Small intestine (tissue), 7 donors: ENCODE data around the gene PAF1. TPM values are rescaled to one million over a fixed set of nuclear protein-coding genes. Genes with fewer than 3 reads are reported as not detected.

Experiments used
- DNase-seq, 2 donors: peaks; one replicate each; pipeline versions ENCODE4 v3.0.0 to v3.0.0-alpha.2; 2013
- FAIRE-seq: peaks from 2 replicates; lab custom pipeline; 2012; peaks lifted over from hg19 to GRCh38; lab: Jason Lieb, UNC
- H3K27ac ChIP-seq, 3 donors: one replicate each; pipeline ENCODE4 v1.5.1; 2013; ENCODE audit warnings: low read length in 2 of 3, mild to moderate bottlenecking in 2 of 3, control low read depth in 1 of 3, inconsistent platforms in 1 of 3, low read depth in 1 of 3, moderate library complexity in 1 of 3
- H3K27me3 ChIP-seq, 3 donors: one replicate each; pipeline ENCODE4 v1.6.1; 2013; ENCODE audit warnings: low read length in 3 of 3, inconsistent platforms in 1 of 3; ENCODE audit not compliant: control insufficient read depth in 3 of 3, insufficient read depth in 3 of 3
- H3K36me3 ChIP-seq, 3 donors: one replicate each; pipeline ENCODE4 v1.6.1; 2013; ENCODE audit warnings: low read length in 3 of 3, inconsistent platforms in 1 of 3, low read depth in 1 of 3, mild to moderate bottlenecking in 1 of 3, moderate library complexity in 1 of 3; ENCODE audit not compliant: control insufficient read depth in 3 of 3, insufficient read depth in 2 of 3
- H3K4me1 ChIP-seq, 3 donors: one replicate each; pipeline ENCODE4 v1.6.1; 2013; ENCODE audit warnings: low read length in 2 of 3, inconsistent platforms in 1 of 3, low read depth in 1 of 3, mild to moderate bottlenecking in 1 of 3, moderate library complexity in 1 of 3; ENCODE audit not compliant: control insufficient read depth in 3 of 3, insufficient read depth in 2 of 3
- H3K4me3 ChIP-seq, 3 donors: one replicate each; pipeline ENCODE4 v1.5.1; 2013; ENCODE audit warnings: low read length in 3 of 3, control low read depth in 1 of 3, inconsistent platforms in 1 of 3, low read depth in 1 of 3, mild to moderate bottlenecking in 1 of 3, moderate library complexity in 1 of 3
- H3K9me3 ChIP-seq, 2 donors: one replicate each; pipeline ENCODE4 v1.6.1; 2013; ENCODE audit warnings: low read depth in 1 of 2, low read length in 1 of 2; ENCODE audit not compliant: control insufficient read depth in 2 of 2, insufficient read depth in 1 of 2
- WGBS, 3 donors: extraction: QIAGEN DNeasy Blood & Tissue Kit; methylation state at CpG; one replicate each; pipeline ENCODE4 v1.1.7; 2013; 5-methylcytosine and 5-hydroxymethylcytosine counted together
- polyA plus RNA-seq, 4 donors: library from polyadenylated mRNA; stranded (reverse) in 3 of 4; unstranded in 1 of 4; fragments of 200-250 nt in 3 of 4; fragments of 120-200 nt in 1 of 4; gene quantifications; one replicate each; pipeline versions ENCODE4 v1.2.1 to v1.2.3, GENCODE V29; 2013
- donor health status: healthy with polysubstance abuse.
- donor health status: control.
- donor health status: control.
- donor health status: Bipolar disorder and iron deficiency.
- donor health status: healthy.

The PAF1 gene
- polyA plus RNA-seq, 4 donors: 32.9 to 42.7 (median 37.9) TPM

GRCh38 chr19:39400061-39400460 lies 9.2 kb upstream of the PAF1 start:
- FAIRE-seq (no peak), DNase-seq (no peak)
- no peaks in the 10 kb centered on the region for H3K27me3 ChIP-seq
- H3K4me1 ChIP-seq: peaks cover 17 to 72% (median 22%) of the 10 kb centered on the region in 3 donors
- WGBS, 3 donors: 75 to 80% (median 79%) methylated on average over 4 of the region's 4 CpGs
- H3K27ac ChIP-seq: peak overlapping the region; percentile 72 to 100 (median 100)
- H3K9me3 ChIP-seq: peaks cover 0 to 6% of the 10 kb centered on the region in 2 donors
- H3K36me3 ChIP-seq: peaks cover 0 to 41% (median 3%) of the 10 kb centered on the region in 3 donors
- no peak overlapping the region for H3K4me3 ChIP-seq

- peaks cover 0 to 6% of the 10 kb centered on the region in 2 donors for H3K9me3 ChIP-seq
- H3K36me3 ChIP-seq: peaks cover 0 to 45% (median 3%) of the 10 kb centered on the region in 3 donors
- H3K4me3 ChIP-seq: no peak overlapping the region
- peaks cover 17 to 68% (median 18%) of the 10 kb centered on the region in 3 donors for H3K4me1 ChIP-seq
- 93 to 96% (median 96%) methylated on average over 4 of the region's 4 CpGs for WGBS, 3 donors
- FAIRE-seq: no peak
- DNase-seq: no peak
- peak overlapping the region; percentile 72 to 100 (median 100) for H3K27ac ChIP-seq
- no peaks in the 10 kb centered on the region for H3K27me3 ChIP-seq
These were observed 8.8 kb upstream of the PAF1 start for GRCh38 chr19:39399668-39400050.

- 26 to 51% (median 45%) methylated on average over 11 of the region's 11 CpGs for WGBS, 3 donors
- peak; percentile 83 to 96 for DNase-seq
- Histone ChIP-seq H3K36me3 (peaks cover 0 to 55% (median 4%) of the 10 kb centered on the region in 3 donors), H3K27ac (peak overlapping the region; percentile 91 to 100 (median 98)), H3K9me3 (peaks cover 0 to 6% of the 10 kb centered on the region in 2 donors), H3K27me3 (no peaks in the 10 kb centered on the region), H3K4me3 (peak overlapping the region in 1 of 3 donors; percentile 24), H3K4me1 (peaks cover 17 to 59% (median 18%) of the 10 kb centered on the region in 3 donors)
- no peak for FAIRE-seq
These were observed 7.5 kb upstream of the PAF1 start for GRCh38 chr19:39398297-39398864.

- Histone ChIP-seq H3K36me3 (peaks cover 0 to 58% (median 4%) of the 10 kb centered on the region in 3 donors), H3K27me3 (no peaks in the 10 kb centered on the region), H3K4me1 (peaks cover 13 to 52% (median 18%) of the 10 kb centered on the region in 3 donors), H3K9me3 (peaks cover 0 to 6% of the 10 kb centered on the region in 2 donors), H3K4me3 (peak overlapping the region in 1 of 3 donors; percentile 24), H3K27ac (peak overlapping the region; percentile 91 to 100 (median 98))
- WGBS, 3 donors: 23 to 28% (median 26%) methylated on average over 16 to 17 of the region's 17 CpGs
- no peak for FAIRE-seq
- DNase-seq: peak; percentile 96 to 98
These were observed 6.7 kb upstream of the PAF1 start for GRCh38 chr19:39397360-39398296.

GRCh38 chr19:39390451-39390750 lies 505 bp downstream of the PAF1 start:
- WGBS, 3 donors: 0 to 2% (median 0%) methylated on average over 10 of the region's 10 CpGs
- peaks cover 0 to 15% (median 2%) of the 10 kb centered on the region in 3 donors for H3K4me1 ChIP-seq

GRCh38 chr19:39389631-39390414 lies 1.1 kb downstream of the PAF1 start:
- FAIRE-seq: no peak
- peaks cover 7 to 66% (median 8%) of the 10 kb centered on the region in 3 donors for H3K36me3 ChIP-seq
- H3K27ac ChIP-seq: peak overlapping the region in 2 of 3 donors; percentile 97 to 98
- H3K9me3 ChIP-seq: no peaks in the 10 kb centered on the region
- no peak for DNase-seq
- no peaks in the 10 kb centered on the region for H3K27me3 ChIP-seq
- WGBS, 3 donors: 60 to 65% (median 63%) methylated on average over 13 of the region's 13 CpGs
- peaks cover 0 to 15% (median 2%) of the 10 kb centered on the region in 3 donors for H3K4me1 ChIP-seq
- peak overlapping the region; percentile 68 to 96 (median 74) for H3K4me3 ChIP-seq

More at GRCh38 chr19:39390451-39390750, 505 bp downstream of the PAF1 start:
- Histone ChIP-seq H3K9me3 (no peaks in the 10 kb centered on the region), H3K27ac (peak overlapping the region; percentile 72 to 98 (median 97)), H3K4me3 (peak overlapping the region; percentile 68 to 96 (median 74)), H3K27me3 (no peaks in the 10 kb centered on the region), H3K36me3 (peaks cover 4 to 66% (median 10%) of the 10 kb centered on the region in 3 donors)
- FAIRE-seq (no peak), DNase-seq (peak in 1 of 2 donors; percentile 66)

- DNase-seq: no peak
These were observed 2.2 kb downstream of the PAF1 start for GRCh38 chr19:39388657-39389056.

More at GRCh38 chr19:39388657-39389056, 2.2 kb downstream of the PAF1 start:
- Histone ChIP-seq H3K4me1 (peaks cover 0 to 15% (median 2%) of the 10 kb centered on the region in 3 donors), H3K9me3 (no peaks in the 10 kb centered on the region), H3K36me3 (peaks cover 7 to 67% (median 9%) of the 10 kb centered on the region in 3 donors), H3K27ac (no peak overlapping the region), H3K4me3 (no peak overlapping the region), H3K27me3 (no peaks in the 10 kb centered on the region)
- FAIRE-seq: no peak
- 80 to 91% (median 86%) methylated on average over 5 of the region's 5 CpGs for WGBS, 3 donors
